ENCODE results near the gene RUNX2. TPM values are rescaled to one million over a fixed set of nuclear protein-coding genes. Genes with fewer than 3 reads are reported as not detected.

The RUNX2 gene
- polyA plus RNA-seq, 1 donor from 2014 or later, result not detected

DNA sequence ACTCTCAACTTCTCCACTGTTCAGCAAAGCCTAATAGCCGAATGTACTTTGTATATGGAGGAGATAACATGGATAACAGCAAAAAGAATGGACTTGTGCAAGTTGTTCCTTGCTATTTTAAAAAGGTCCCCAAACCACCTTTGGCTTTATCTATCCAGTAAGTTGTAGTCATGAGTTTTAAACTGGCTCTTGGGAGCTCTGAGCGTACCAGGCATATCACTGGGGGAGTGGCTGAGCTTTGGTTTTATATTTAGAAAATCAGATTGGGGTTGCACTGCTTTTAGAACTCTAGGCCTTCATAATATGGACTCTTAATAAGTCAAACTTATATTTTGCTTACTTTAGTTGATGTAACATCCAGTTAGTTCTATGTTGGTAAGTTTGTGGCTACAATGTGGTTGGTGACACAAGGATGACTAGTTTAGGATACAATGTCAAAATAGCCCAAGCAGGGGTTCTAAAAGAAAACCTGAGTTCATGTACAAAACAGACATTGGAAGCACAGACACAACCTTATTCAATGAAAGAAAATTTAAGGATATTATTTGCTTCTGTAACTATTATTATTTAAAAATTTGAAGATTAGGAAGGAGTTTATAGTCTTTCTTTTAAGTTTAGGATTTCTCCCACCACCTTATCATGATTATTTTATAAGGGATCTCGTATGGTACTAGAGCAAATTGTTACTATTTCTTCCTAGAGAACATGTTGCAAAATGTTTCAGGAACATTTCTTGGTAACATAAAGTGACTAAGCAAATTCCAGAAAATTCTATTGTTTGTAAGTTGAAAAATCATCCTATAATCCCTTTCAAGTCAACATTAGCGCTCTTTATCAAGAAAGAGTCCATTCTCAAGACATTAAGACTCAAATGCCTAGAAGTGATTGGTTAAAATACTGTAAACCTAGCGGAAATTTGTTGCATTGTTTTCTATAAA, 215.4 kb downstream of the RUNX2 start:
- Histone ChIP-seq H3K79me2 (replicated peaks; ENCODE audit: insufficient read depth, low read length) (no peaks in the 10 kb centered on the region), H3F3A (ENCODE audit: insufficient read depth, low read length, poor library complexity, severe bottlenecking) (no peaks in the 10 kb centered on the region), H2AFZ (ENCODE audit: low read depth, low read length) (no peak overlapping the region), H3K27ac (ENCODE audit: low read length) (no peak overlapping the region), H3K4me2 (ENCODE audit: low read length) (no peak overlapping the region), H3K9me2 (ENCODE audit: insufficient read depth, low read length) (no peaks in the 10 kb centered on the region), H3K27me3 (ENCODE audit: insufficient read depth, low read depth, low read length) (no peaks in the 10 kb centered on the region), H3K4me3 (ENCODE audit: low read length) (no peak overlapping the region), H3K36me3 (ENCODE audit: insufficient read depth, low read length) (no peaks in the 10 kb centered on the region), H4K20me1 (ENCODE audit: insufficient read depth) (no peaks in the 10 kb centered on the region), H3K9me3 (ENCODE audit: low read length) (no peaks in the 10 kb centered on the region), H3K9ac (ENCODE audit: low read length) (no peak overlapping the region)
- no peak for TF ChIP-seq MXI1 (conservative IDR thresholded peaks at IDR 0.05; ENCODE audit: poor library complexity, severe bottlenecking)
- TF ChIP-seq, protein P1, sequence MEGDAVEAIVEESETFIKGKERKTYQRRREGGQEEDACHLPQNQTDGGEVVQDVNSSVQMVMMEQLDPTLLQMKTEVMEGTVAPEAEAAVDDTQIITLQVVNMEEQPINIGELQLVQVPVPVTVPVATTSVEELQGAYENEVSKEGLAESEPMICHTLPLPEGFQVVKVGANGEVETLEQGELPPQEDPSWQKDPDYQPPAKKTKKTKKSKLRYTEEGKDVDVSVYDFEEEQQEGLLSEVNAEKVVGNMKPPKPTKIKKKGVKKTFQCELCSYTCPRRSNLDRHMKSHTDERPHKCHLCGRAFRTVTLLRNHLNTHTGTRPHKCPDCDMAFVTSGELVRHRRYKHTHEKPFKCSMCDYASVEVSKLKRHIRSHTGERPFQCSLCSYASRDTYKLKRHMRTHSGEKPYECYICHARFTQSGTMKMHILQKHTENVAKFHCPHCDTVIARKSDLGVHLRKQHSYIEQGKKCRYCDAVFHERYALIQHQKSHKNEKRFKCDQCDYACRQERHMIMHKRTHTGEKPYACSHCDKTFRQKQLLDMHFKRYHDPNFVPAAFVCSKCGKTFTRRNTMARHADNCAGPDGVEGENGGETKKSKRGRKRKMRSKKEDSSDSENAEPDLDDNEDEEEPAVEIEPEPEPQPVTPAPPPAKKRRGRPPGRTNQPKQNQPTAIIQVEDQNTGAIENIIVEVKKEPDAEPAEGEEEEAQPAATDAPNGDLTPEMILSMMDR (IDR thresholded peaks at IDR 0.05; ENCODE audit: poor library complexity, severe bottlenecking), result no peak
- no peak for TF ChIP-seq EZH2 (IDR thresholded peaks at IDR 0.05; ENCODE audit: borderline replicate concordance, insufficient read depth, low read length, poor library complexity, severe bottlenecking)
- TF ChIP-seq EP300 (conservative IDR thresholded peaks at IDR 0.05; ENCODE audit: poor library complexity, severe bottlenecking), result no peak
- no peak for TF ChIP-seq TAF1 (IDR thresholded peaks at IDR 0.05; ENCODE audit: low read depth)
- no peak for TF ChIP-seq POLR2AphosphoS5 (IDR thresholded peaks at IDR 0.05)
- TF ChIP-seq RAD21 (conservative IDR thresholded peaks at IDR 0.05), result no peak
- no peak for TF ChIP-seq SMC3 (conservative IDR thresholded peaks at IDR 0.05; ENCODE audit: poor library complexity)

DNA sequence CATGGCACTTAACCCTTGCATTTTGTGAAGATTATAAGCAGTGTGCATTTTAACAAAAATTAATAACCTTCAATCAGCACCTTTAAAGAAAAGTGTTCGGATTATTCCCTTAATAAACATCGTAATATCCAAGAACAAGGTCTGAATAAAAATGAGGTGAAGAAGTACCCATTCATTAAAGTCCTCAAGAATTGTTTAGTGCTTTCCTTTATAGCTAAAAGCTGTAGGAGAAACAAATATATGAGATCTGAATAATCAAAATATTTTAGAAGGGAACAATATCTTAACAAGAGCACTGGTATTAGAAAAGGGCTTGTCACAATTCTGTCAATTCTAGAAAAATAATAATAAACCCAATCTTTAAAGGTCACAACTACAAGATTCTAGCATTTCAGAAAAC, 217.3 kb downstream of the RUNX2 start:
- H3F3A ChIP-seq (ENCODE audit: insufficient read depth, low read length, poor library complexity, severe bottlenecking), result no peaks in the 10 kb centered on the region
- no peaks in the 10 kb centered on the region for H4K20me1 ChIP-seq (ENCODE audit: insufficient read depth)
- TF ChIP-seq EP300 (conservative IDR thresholded peaks at IDR 0.05; ENCODE audit: poor library complexity, severe bottlenecking) (no peak), POLR2AphosphoS5 (IDR thresholded peaks at IDR 0.05) (no peak), MXI1 (conservative IDR thresholded peaks at IDR 0.05; ENCODE audit: poor library complexity, severe bottlenecking) (no peak), RAD21 (conservative IDR thresholded peaks at IDR 0.05) (no peak), SMC3 (conservative IDR thresholded peaks at IDR 0.05; ENCODE audit: poor library complexity) (no peak), TAF1 (IDR thresholded peaks at IDR 0.05; ENCODE audit: low read depth) (no peak), EZH2 (IDR thresholded peaks at IDR 0.05; ENCODE audit: borderline replicate concordance, insufficient read depth, low read length, poor library complexity, severe bottlenecking) (no peak)
- TF ChIP-seq, protein P1 (IDR thresholded peaks at IDR 0.05; ENCODE audit: poor library complexity, severe bottlenecking), result no peak
- TF ChIP-seq, protein P2, sequence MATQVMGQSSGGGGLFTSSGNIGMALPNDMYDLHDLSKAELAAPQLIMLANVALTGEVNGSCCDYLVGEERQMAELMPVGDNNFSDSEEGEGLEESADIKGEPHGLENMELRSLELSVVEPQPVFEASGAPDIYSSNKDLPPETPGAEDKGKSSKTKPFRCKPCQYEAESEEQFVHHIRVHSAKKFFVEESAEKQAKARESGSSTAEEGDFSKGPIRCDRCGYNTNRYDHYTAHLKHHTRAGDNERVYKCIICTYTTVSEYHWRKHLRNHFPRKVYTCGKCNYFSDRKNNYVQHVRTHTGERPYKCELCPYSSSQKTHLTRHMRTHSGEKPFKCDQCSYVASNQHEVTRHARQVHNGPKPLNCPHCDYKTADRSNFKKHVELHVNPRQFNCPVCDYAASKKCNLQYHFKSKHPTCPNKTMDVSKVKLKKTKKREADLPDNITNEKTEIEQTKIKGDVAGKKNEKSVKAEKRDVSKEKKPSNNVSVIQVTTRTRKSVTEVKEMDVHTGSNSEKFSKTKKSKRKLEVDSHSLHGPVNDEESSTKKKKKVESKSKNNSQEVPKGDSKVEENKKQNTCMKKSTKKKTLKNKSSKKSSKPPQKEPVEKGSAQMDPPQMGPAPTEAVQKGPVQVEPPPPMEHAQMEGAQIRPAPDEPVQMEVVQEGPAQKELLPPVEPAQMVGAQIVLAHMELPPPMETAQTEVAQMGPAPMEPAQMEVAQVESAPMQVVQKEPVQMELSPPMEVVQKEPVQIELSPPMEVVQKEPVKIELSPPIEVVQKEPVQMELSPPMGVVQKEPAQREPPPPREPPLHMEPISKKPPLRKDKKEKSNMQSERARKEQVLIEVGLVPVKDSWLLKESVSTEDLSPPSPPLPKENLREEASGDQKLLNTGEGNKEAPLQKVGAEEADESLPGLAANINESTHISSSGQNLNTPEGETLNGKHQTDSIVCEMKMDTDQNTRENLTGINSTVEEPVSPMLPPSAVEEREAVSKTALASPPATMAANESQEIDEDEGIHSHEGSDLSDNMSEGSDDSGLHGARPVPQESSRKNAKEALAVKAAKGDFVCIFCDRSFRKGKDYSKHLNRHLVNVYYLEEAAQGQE (IDR thresholded peaks at IDR 0.05; ENCODE audit: borderline replicate concordance), result no peak
- no peaks in the 10 kb centered on the region for H3K9me3 ChIP-seq (ENCODE audit: low read length)
- H3K4me2 ChIP-seq (ENCODE audit: low read length), result no peak overlapping the region
- H3K79me2 ChIP-seq (replicated peaks; ENCODE audit: insufficient read depth, low read length), result no peaks in the 10 kb centered on the region
- no peak overlapping the region for H3K27ac ChIP-seq (ENCODE audit: low read length)
- no peak overlapping the region for H3K9ac ChIP-seq (ENCODE audit: low read length)
- H2AFZ ChIP-seq (ENCODE audit: low read depth, low read length), result no peak overlapping the region
- no peaks in the 10 kb centered on the region for H3K36me3 ChIP-seq (ENCODE audit: insufficient read depth, low read length)
- H3K27me3 ChIP-seq (ENCODE audit: insufficient read depth, low read depth, low read length), result no peaks in the 10 kb centered on the region
- no peak overlapping the region for H3K4me3 ChIP-seq (ENCODE audit: low read length)
- no peaks in the 10 kb centered on the region for H3K9me2 ChIP-seq (ENCODE audit: insufficient read depth, low read length)
